ENCODE results near the gene RABGAP1. TPM values are rescaled to one million over a fixed set of nuclear protein-coding genes. Genes with fewer than 3 reads are reported as not detected.
A peak's percentile ranks its signal among the peaks of the same experiment; 100 is the strongest.

The RABGAP1 gene
- total and polyA plus RNA-seq, 9 donors = 27.1 to 64.8 (median 59.0) TPM

DNA sequence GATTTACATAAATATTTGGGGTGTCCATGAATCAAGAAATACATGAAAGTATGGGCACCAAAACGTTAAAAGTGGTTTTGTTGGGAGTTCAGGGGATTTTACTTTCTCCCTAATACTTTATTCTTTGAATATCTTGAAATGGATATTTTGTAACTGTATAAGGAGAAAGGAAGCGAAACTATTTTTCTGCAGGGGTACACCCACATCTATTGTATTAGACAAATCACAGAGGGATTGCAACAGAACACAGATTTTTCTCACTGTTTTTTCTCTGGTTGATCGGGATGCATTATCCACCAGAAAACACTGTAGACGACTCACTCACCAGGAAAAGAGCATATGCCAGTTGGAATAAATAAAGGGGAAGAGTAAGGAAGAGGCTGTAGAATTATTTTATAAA, 1.2 kb upstream of the RABGAP1 start:
- no peaks in the 10 kb centered on the region for H3K27me3 ChIP-seq
- TF ChIP-seq, protein P1, sequence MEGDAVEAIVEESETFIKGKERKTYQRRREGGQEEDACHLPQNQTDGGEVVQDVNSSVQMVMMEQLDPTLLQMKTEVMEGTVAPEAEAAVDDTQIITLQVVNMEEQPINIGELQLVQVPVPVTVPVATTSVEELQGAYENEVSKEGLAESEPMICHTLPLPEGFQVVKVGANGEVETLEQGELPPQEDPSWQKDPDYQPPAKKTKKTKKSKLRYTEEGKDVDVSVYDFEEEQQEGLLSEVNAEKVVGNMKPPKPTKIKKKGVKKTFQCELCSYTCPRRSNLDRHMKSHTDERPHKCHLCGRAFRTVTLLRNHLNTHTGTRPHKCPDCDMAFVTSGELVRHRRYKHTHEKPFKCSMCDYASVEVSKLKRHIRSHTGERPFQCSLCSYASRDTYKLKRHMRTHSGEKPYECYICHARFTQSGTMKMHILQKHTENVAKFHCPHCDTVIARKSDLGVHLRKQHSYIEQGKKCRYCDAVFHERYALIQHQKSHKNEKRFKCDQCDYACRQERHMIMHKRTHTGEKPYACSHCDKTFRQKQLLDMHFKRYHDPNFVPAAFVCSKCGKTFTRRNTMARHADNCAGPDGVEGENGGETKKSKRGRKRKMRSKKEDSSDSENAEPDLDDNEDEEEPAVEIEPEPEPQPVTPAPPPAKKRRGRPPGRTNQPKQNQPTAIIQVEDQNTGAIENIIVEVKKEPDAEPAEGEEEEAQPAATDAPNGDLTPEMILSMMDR (IDR thresholded peaks at IDR 0.05) = no peak
- no peak for TF ChIP-seq POLR2A (IDR thresholded peaks at IDR 0.05)
- no peak for TF ChIP-seq EP300 (IDR thresholded peaks at IDR 0.05)
- peaks cover 5% of the 10 kb centered on the region for H3K4me1 ChIP-seq (ENCODE audit: insufficient read depth)
- WGBS, 3 donors = 88 to 90% (median 89%) methylated on average over 4 of the region's 4 CpGs
- no peak overlapping the region for H3K27ac ChIP-seq
- intact Hi-C loops (cut with DNase I) = no loop called here
- H3K9me3 ChIP-seq = no peaks in the 10 kb centered on the region
- DNase-seq = no peak
- H3K36me3 ChIP-seq = no peaks in the 10 kb centered on the region
- H3K4me3 ChIP-seq = no peak overlapping the region

DNA sequence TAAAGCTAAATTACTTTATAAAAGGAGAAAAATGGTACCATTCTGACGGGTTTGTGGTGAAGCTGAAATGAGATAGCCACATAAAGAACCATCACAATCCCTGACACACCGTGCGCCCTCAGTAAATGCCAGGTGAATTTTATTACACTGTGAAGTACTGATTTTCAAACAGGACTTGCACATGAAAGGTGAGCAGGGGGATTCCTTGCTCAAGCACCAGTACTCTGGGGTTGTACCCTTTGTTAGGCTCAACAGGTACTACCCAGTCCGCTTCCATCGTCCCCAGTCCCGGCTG, 419 bp upstream of the RABGAP1 start:
- Histone ChIP-seq H3K9me3 (no peaks in the 10 kb centered on the region), H3K27me3 (no peaks in the 10 kb centered on the region), H3K4me1 (ENCODE audit: insufficient read depth) (peaks cover 6% of the 10 kb centered on the region), H3K4me3 (no peak overlapping the region), H3K27ac (no peak overlapping the region), H3K36me3 (no peaks in the 10 kb centered on the region)
- DNase-seq = no peak
- no peak for TF ChIP-seq POLR2A (IDR thresholded peaks at IDR 0.05)
- TF ChIP-seq EP300 (IDR thresholded peaks at IDR 0.05) = no peak
- TF ChIP-seq, protein P1 (IDR thresholded peaks at IDR 0.05) = no peak
- 26 to 35% (median 31%) methylated on average over 6 of the region's 6 CpGs for WGBS, 3 donors
- intact Hi-C loops (cut with DNase I) = no loop called here

DNA sequence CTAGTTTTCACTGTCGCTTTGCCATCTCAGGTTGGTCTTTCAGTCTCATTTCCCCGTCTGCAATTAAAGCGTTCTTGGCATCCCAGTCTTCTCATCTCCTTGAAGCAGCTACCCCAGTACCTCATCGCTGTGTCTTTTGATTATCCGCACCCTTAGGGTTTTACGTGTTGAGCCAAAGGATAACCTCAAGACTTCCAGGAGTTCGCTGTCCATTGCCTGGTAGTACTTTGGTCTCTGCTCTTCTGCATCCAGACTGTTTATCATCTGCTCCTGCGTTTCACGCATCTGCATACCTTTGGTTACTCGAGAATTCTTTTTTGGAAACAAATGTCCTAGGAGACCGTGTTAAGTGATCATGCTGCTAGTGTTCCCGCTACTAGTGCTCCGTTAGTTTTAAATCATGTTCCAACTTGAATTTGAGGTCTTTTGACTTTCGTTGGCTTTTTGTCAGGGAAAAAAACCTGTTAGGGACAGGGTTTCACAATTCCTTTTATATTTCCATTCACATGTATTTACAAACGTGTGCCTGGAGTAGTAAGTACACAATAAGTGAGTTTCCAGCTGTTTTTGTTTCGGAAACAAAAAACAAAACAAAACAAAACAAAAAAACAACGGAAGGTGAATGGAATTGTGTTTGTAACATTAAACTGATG, 888 bp downstream of the RABGAP1 start:
- TF ChIP-seq, protein P1 (IDR thresholded peaks at IDR 0.05) = no peak
- TF ChIP-seq POLR2A (IDR thresholded peaks at IDR 0.05) (no peak), EP300 (IDR thresholded peaks at IDR 0.05) (no peak)
- Histone ChIP-seq H3K4me3 (peak overlapping the region; percentile 86), H3K4me1 (ENCODE audit: insufficient read depth) (peaks cover 6% of the 10 kb centered on the region), H3K27me3 (no peaks in the 10 kb centered on the region), H3K27ac (no peak overlapping the region), H3K36me3 (no peaks in the 10 kb centered on the region), H3K9me3 (no peaks in the 10 kb centered on the region)
- WGBS, 3 donors = 3 to 4% (median 4%) methylated on average over 17 of the region's 17 CpGs
- intact Hi-C loops (cut with DNase I) = no loop called here
- DNase-seq = no peak

DNA sequence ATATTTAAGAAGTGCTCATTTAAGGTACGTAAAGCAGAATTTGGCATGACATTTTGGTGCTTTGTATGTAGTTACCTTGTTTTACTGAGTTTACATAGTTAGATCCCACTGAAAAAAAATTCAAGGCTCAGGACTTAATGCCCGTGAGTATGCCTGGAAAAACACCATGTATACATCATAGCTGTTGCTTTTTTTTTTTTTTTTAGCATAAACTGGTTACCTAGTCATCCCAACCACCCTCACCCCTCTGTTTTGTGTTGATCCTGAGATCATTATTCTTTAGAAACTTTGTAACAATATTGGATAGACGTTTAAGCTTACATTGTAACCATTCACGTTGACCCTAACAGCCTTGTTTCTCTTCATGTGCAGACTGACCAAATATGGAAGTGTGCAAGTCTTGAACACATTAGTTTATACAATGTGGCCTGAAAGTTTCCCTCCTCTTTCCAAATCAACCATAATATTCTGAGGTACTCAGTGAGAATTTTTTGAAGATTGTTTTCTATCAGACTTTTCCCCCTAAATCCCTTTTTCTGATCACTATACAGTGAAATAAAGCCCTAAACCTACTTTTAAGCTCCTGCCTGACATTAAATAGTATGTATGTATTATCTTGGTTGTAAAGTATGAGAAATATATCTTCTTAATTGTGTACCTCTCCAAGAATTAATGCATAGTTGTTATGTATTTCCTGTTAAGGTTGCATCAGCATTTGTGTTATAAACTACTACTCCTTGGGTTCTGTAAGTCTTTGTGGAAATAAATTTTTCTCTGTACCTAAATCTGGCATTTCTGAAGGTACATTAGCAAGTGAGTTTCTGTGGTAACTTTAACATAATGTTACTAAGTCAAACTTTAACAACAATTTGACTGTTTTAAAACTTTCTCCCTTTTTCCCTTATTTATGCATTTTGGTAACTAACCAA, 4.4 kb downstream of the RABGAP1 start:
- Histone ChIP-seq H3K4me3 (no peak overlapping the region), H3K36me3 (no peaks in the 10 kb centered on the region), H3K9me3 (no peaks in the 10 kb centered on the region), H3K27me3 (no peaks in the 10 kb centered on the region), H3K4me1 (ENCODE audit: insufficient read depth) (peaks cover 6% of the 10 kb centered on the region), H3K27ac (no peak overlapping the region)
- 51 to 59% (median 56%) methylated on average over 4 of the region's 4 CpGs for WGBS, 3 donors
- no peak for TF ChIP-seq POLR2A (IDR thresholded peaks at IDR 0.05)
- TF ChIP-seq, protein P1 (IDR thresholded peaks at IDR 0.05) = no peak
- no peak for TF ChIP-seq EP300 (IDR thresholded peaks at IDR 0.05)
- no peak for DNase-seq
- intact Hi-C loops (cut with DNase I) = no loop called here
